K562 (cell line): Measurements from ENCODE around the gene CNKSR1. TPM values are rescaled to one million over a fixed set of nuclear protein-coding genes. Genes with fewer than 3 reads are reported as not detected.

Source experiments
- CTBP1 ChIP-seq: fragments of 450-650 bp; IDR thresholded peaks from 2 replicates; pipeline ENCODE4 v1.6.1; 2016; ENCODE audit warnings: borderline replicate concordance
- CTCF ChIP-seq, 3 experiments: IDR thresholded peaks in 2 of 3; conservative IDR thresholded peaks in 1 of 3; 2 replicates each; pipeline ENCODE4 v1.5.1; 2011 to 2012; ENCODE audit warnings: low read length in 3 of 3, mild to moderate bottlenecking in 3 of 3, control low read depth in 2 of 3, improper control_type of control experiment in 1 of 3, inconsistent platforms in 1 of 3, low read depth in 1 of 3, mixed read lengths in 1 of 3, moderate library complexity in 1 of 3; ENCODE audit not compliant: insufficient read depth in 2 of 3
- DEAF1 ChIP-seq: fragments of 450-650 bp; formaldehyde crosslinking; IDR thresholded peaks from 2 replicates; pipeline ENCODE4 v1.4.0; 2020; ENCODE audit warnings: mild to moderate bottlenecking, moderate library complexity
- GTF3C2 ChIP-seq: IDR thresholded peaks from 3 replicates; pipeline ENCODE4 v1.6.1; 2011; ENCODE audit warnings: borderline replicate concordance, mild to moderate bottlenecking, moderate library complexity; ENCODE audit not compliant: insufficient read length; ENCODE audit errors: extremely low read depth
- MLLT1 ChIP-seq, 2 experiments: fragments of 450-650 bp; IDR thresholded peaks; 2 replicates each; pipeline ENCODE4 v1.6.1; 2016
- NCOA2 ChIP-seq, 2 experiments: fragments of 450-650 bp; IDR thresholded peaks; 2 replicates each; pipeline ENCODE4 v1.6.1; 2018; ENCODE audit warnings: mild to moderate bottlenecking in 2 of 2, moderate library complexity in 1 of 2; ENCODE audit not compliant: partially characterized antibody in 2 of 2
- RBFOX2 ChIP-seq: fragments of 200-400 bp; formaldehyde crosslinking; IDR thresholded peaks from 2 replicates; pipeline ENCODE4 v1.6.1; 2017; ENCODE audit warnings: low read depth, mild to moderate bottlenecking, low read length, moderate library complexity
- RCOR1 ChIP-seq, 2 experiments: IDR thresholded peaks; 2 replicates each; pipeline ENCODE4 v1.6.1; 2012; ENCODE audit warnings: low read depth in 2 of 2, low read length in 2 of 2, borderline replicate concordance in 1 of 2, improper control_type of control experiment in 1 of 2
- TEAD4 ChIP-seq, 2 experiments: sonication (generic) in 1 of 2; formaldehyde crosslinking in 1 of 2; IDR thresholded peaks; 2 replicates each; pipeline versions ENCODE4 v1.6.1 to v1.8.0; 2012 to 2022; ENCODE audit warnings: borderline replicate concordance in 1 of 2, inconsistent platforms in 1 of 2, low read length in 1 of 2, mild to moderate bottlenecking in 1 of 2, missing genetic modification reagents in 1 of 2
- ZNF24 ChIP-seq: fragments of 450-650 bp; IDR thresholded peaks from 2 replicates; pipeline ENCODE4 v1.6.1; 2016
- polyA plus RNA-seq, 8 experiments: library from polyadenylated mRNA; depleted of rRNA in 4 of 8; stranded (reverse) in 5 of 8; unstranded in 3 of 8; fragments of >200 nt; fragmentation: Nextera tagmentation in 2 of 8; fragmentation: Illumina TruSeq in 1 of 8; extraction: Ambion mirVana in 2 of 8; extraction: Trizol in 1 of 8; gene quantifications; 2 replicates each; pipeline versions ENCODE4 v1.2.1 to v1.2.3, GENCODE V29; 2011 to 2014; ENCODE audit warnings: inconsistent platforms in 1 of 8, missing spikeins in 1 of 8
- total RNA-seq, 7 experiments: library from RNA; depleted of rRNA in 6 of 7; stranded (reverse); fragments of >200 nt in 6 of 7; fragmentation: Illumina TruSeq in 2 of 7; extraction: Trizol in 2 of 7; gene quantifications; 2 replicates each; pipeline versions ENCODE4 v1.2.1 to v1.2.3, GENCODE V29; 2011 to 2021; ENCODE audit warnings: low replicate concordance in 1 of 7

Gene CNKSR1
- total and polyA plus RNA-seq, 9 of the 15 experiments (the other 6 are each of a cell fraction or from before 2014, with no cell fraction given): 0.03 to 2.8 (median 1.1) TPM

GRCh38 chr1:26190373-26190987, 13.2 kb downstream of the CNKSR1 start, which contains the start of gene CATSPER4 (continued):
- TF ChIP-seq CTBP1: peak; percentile 97
- peak; percentile 68 to 82 (median 74) for TF ChIP-seq CTCF (IDR thresholded peaks at IDR 0.05 in 2 of 3, conservative IDR thresholded peaks at IDR 0.05 in 1 of 3; ENCODE audit: insufficient read depth in 2 of 3, low read depth in 1 of 3, low read length in 3 of 3)
- peak; percentile 48; the same call in 1 of the 2 replicates for TF ChIP-seq TEAD4 (IDR thresholded peaks at IDR 0.05; ENCODE audit: low read length)
- TF ChIP-seq TEAD4 (CRISPR knock-in tag; IDR thresholded peaks at IDR 0.05; ENCODE audit: borderline replicate concordance): no peak
- peak in 1 of 2 experiments; percentile 58; a peak in 1 of 4 replicates for TF ChIP-seq RCOR1 (IDR thresholded peaks at IDR 0.05; ENCODE audit: borderline replicate concordance in 1 of 2, low read depth in 2 of 2, low read length in 2 of 2)
- TF ChIP-seq DEAF1 (CRISPR knock-in tag): 0 out of 2 replicates have a peak, but pooled peaks have one; percentile 10
- no peak for TF ChIP-seq NCOA2 (IDR thresholded peaks at IDR 0.05; ENCODE audit: partially characterized antibody in 2 of 2)
- TF ChIP-seq ZNF24: 0 out of 2 replicates have a peak, but pooled peaks have one; percentile 27
- 0 out of 4 replicates have a peak, but pooled peaks of 1 of the 2 experiments have one; percentile 48 for TF ChIP-seq MLLT1 (IDR thresholded peaks at IDR 0.05)
- no peak for TF ChIP-seq GTF3C2
- no peak for TF ChIP-seq RBFOX2
